Upper lobe of right lung (tissue), 1 donor: ENCODE measurements around the gene IGF2R. TPM values are rescaled to one million over a fixed set of nuclear protein-coding genes. Genes with fewer than 3 reads are reported as not detected.
"Not testable (repeated sequence)": the region's sequence is repeated elsewhere in the genome, so short reads cannot be mapped to it uniquely, and the experiment has no call there.

ENCODE experiments used
- ATAC-seq: fragments of 200-7000 bp; cut with Tn5 transposase; one replicate; pipeline ENCODE4 v1.9.1; 2020; ENCODE audit warnings: mild to moderate bottlenecking, moderate library complexity
- DNase-seq: peaks from one replicate; pipeline ENCODE4 v3.0.0-alpha.2; 2020
- H3K27ac ChIP-seq: fragments of 200-600 bp; one replicate; pipeline ENCODE4 v1.8.0; 2022
- H3K27me3 ChIP-seq: fragments of 200-600 bp; one replicate; pipeline ENCODE4 v1.8.0; 2022; ENCODE audit warnings: mild to moderate bottlenecking
- H3K36me3 ChIP-seq: fragments of 200-600 bp; one replicate; pipeline ENCODE4 v1.8.0; 2022
- H3K4me1 ChIP-seq: fragments of 200-600 bp; one replicate; pipeline ENCODE4 v1.8.0; 2022
- H3K4me3 ChIP-seq: fragments of 200-600 bp; one replicate; pipeline ENCODE4 v1.8.0; 2022; ENCODE audit warnings: mild to moderate bottlenecking
- H3K9me3 ChIP-seq: fragments of 200-600 bp; one replicate; pipeline ENCODE4 v1.8.0; 2022
- intact Hi-C: fragments of 100-400 bp; cut with DNase I; formaldehyde crosslinking; loops from one replicate; pipeline ENCODE4 v1.11.0; 2022
- total RNA-seq: library from RNA; stranded (reverse); fragmentation: NEBNext Ultra II Directional; extraction: Animal tissue kit (Norgen Biotek cat#: 25700); gene quantifications from one replicate; pipeline ENCODE4 v1.2.1, GENCODE V29; 2021
- TF ChIP-seq, protein P1 (sequence below): fragments of 200-600 bp; IDR thresholded peaks from one replicate; pipeline ENCODE4 v1.8.0; 2022; ENCODE audit warnings: antibody characterized with exemption
- donor health status: DM: no; HTN: yes; CAD: no; lungs with severe emphysema.

IGF2R gene
- total RNA-seq, 1 donor from 2014 or later = 144 TPM

DNA sequence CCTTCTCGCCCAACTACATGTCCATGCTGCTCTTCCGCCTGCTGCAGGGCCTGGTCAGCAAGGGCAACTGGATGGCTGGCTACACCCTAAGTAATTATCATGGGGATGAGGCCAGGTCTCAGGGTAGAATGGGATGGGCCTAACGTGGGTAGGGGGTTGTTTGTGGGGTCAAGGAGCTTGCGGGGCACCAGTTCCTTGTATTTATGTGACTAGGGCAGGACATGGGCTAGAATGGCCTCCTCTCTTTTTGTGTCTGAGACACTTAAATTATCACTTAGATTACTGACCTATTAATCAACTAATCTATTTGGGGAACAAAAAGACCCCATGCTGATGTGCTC lies 163.4 kb downstream of the IGF2R start:
- intact Hi-C loops = loop anchor here (10.0 kb wide), 1 partner anchor 323 kb away; no protein-coding TSS in a partner anchor
- Histone ChIP-seq H3K4me3 (no peak overlapping the region), H3K27ac (no peak overlapping the region), H3K9me3 (no peaks in the 10 kb centered on the region), H3K36me3 (no peaks in the 10 kb centered on the region), H3K27me3 (no peaks in the 10 kb centered on the region), H3K4me1 (no peaks in the 10 kb centered on the region)
- DNase-seq = no peak
- TF ChIP-seq, protein P1, sequence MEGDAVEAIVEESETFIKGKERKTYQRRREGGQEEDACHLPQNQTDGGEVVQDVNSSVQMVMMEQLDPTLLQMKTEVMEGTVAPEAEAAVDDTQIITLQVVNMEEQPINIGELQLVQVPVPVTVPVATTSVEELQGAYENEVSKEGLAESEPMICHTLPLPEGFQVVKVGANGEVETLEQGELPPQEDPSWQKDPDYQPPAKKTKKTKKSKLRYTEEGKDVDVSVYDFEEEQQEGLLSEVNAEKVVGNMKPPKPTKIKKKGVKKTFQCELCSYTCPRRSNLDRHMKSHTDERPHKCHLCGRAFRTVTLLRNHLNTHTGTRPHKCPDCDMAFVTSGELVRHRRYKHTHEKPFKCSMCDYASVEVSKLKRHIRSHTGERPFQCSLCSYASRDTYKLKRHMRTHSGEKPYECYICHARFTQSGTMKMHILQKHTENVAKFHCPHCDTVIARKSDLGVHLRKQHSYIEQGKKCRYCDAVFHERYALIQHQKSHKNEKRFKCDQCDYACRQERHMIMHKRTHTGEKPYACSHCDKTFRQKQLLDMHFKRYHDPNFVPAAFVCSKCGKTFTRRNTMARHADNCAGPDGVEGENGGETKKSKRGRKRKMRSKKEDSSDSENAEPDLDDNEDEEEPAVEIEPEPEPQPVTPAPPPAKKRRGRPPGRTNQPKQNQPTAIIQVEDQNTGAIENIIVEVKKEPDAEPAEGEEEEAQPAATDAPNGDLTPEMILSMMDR = no peak
- no peak for ATAC-seq

DNA sequence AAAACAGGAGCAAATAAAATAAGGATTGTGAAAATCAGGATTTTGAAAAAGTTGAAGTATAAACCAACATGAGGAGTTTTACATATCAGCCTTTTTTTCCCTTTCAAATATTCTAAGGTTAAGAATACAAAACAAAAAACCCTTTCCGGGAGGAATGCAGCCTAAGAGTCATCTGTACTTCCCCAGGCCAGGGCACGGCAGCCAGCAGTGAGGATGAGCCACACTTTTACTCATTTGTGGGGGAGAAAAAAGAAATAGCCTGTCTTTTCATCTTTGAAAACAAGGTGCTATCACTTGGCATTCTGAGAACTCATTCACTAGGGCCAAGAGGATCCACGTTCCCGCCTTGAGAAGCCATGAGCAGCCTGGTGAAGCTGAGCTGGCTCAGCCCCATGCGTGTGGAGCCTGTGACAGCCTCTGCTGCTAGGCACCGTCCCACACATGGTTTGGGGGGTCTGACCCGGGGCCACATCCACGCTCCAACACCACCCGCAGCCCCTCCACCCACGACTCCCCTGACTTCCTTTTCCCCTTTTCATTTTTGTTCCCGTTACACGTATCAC lies 164.0 kb downstream of the IGF2R start:
- Histone ChIP-seq H3K27me3 (no peaks in the 10 kb centered on the region), H3K4me1 (no peaks in the 10 kb centered on the region), H3K9me3 (no peaks in the 10 kb centered on the region), H3K27ac (no peak overlapping the region), H3K4me3 (no peak overlapping the region), H3K36me3 (no peaks in the 10 kb centered on the region)
- TF ChIP-seq, protein P1 = no peak
- DNase-seq = peak; percentile 30
- intact Hi-C loops = loop anchor here (10.0 kb wide), 1 partner anchor 322 kb away; no protein-coding TSS in a partner anchor
- ATAC-seq = no peak

GRCh38 chr6:160133441-160134336 lies 164.8 kb downstream of the IGF2R start:
- H3K4me3 ChIP-seq = no peak overlapping the region
- intact Hi-C loops = loop anchor here (10.0 kb wide), 1 partner anchor 321 kb away; no protein-coding TSS in a partner anchor
- no peak overlapping the region for H3K27ac ChIP-seq
- TF ChIP-seq, protein P1 = no peak
- no peaks in the 10 kb centered on the region for H3K9me3 ChIP-seq
- no peak for ATAC-seq
- H3K36me3 ChIP-seq = no peaks in the 10 kb centered on the region
- H3K4me1 ChIP-seq = no peaks in the 10 kb centered on the region
- H3K27me3 ChIP-seq = no peaks in the 10 kb centered on the region
- peak; percentile 51 for DNase-seq

GRCh38 chr6:160134337-160134751 lies 165.5 kb downstream of the IGF2R start:
- H3K27ac ChIP-seq, H3K4me1 ChIP-seq, H3K9me3 ChIP-seq, H3K36me3 ChIP-seq, H3K4me3 ChIP-seq, H3K27me3 ChIP-seq, ATAC-seq: not testable (repeated sequence)
- intact Hi-C loops = loop anchor here (10.0 kb wide), 1 partner anchor 320 kb away; no protein-coding TSS in a partner anchor
- DNase-seq = peak; percentile 40

- ATAC-seq = no peak
- intact Hi-C loops = loop anchor here (10.0 kb wide), 1 partner anchor 320 kb away; no protein-coding TSS in a partner anchor
- Histone ChIP-seq H3K27ac (no peak overlapping the region), H3K36me3 (no peaks in the 10 kb centered on the region), H3K9me3 (no peaks in the 10 kb centered on the region), H3K4me3 (no peak overlapping the region), H3K27me3 (no peaks in the 10 kb centered on the region), H3K4me1 (no peaks in the 10 kb centered on the region)
- TF ChIP-seq, protein P1 = no peak
- no peak for DNase-seq
Measured at GRCh38 chr6:160134779-160135547, 166.1 kb downstream of the IGF2R start.
